22Rv1 (cell line): Measurements from ENCODE around the gene TM4SF4.

Experiments used
- H3K27ac ChIP-seq: fragments of 450-650 bp; 2 replicates; pipeline ENCODE4 v1.5.1; 2017
- CTCF ChIP-seq: fragments of 450-650 bp; IDR thresholded peaks from 2 replicates; pipeline ENCODE4 v1.5.1; 2017; ENCODE audit warnings: mild to moderate bottlenecking
- ZFX ChIP-seq: fragments of 450-650 bp; IDR thresholded peaks from 2 replicates; pipeline ENCODE4 v1.6.1; 2017; ENCODE audit warnings: antibody characterized with exemption, borderline replicate concordance

TM4SF4 gene

GRCh38 chr3:149473357-149474249 lies 894 bp upstream of the TM4SF4 start:
- TF ChIP-seq ZFX, result no peak
- no peak for TF ChIP-seq CTCF
- peak overlapping the region; percentile 38 for H3K27ac ChIP-seq

GRCh38 chr3:149475451-149476060 lies 1.1 kb downstream of the TM4SF4 start:
- H3K27ac ChIP-seq, result no peak overlapping the region

GRCh38 chr3:149476225-149476624 lies 1.7 kb downstream of the TM4SF4 start:
- no peak for TF ChIP-seq ZFX
- TF ChIP-seq CTCF, result no peak
- H3K27ac ChIP-seq, result no peak overlapping the region

More at GRCh38 chr3:149475451-149476060, 1.1 kb downstream of the TM4SF4 start:
- TF ChIP-seq CTCF (no peak), ZFX (no peak)

GRCh38 chr3:149479621-149480325 lies 5.3 kb downstream of the TM4SF4 start:
- TF ChIP-seq ZFX, result no peak
- no peak for TF ChIP-seq CTCF
- peak overlapping the region; percentile 46 for H3K27ac ChIP-seq

- peak; percentile 90 for TF ChIP-seq CTCF
- no peak for TF ChIP-seq ZFX
- no peak overlapping the region; the same call in 1 of the 2 replicates for H3K27ac ChIP-seq
Measured at GRCh38 chr3:149480326-149481017, 6.0 kb downstream of the TM4SF4 start.

- H3K27ac ChIP-seq, result no peak overlapping the region
- no peak for TF ChIP-seq CTCF
- TF ChIP-seq ZFX, result no peak
Measured at GRCh38 chr3:149481056-149481455, 6.6 kb downstream of the TM4SF4 start.
